SHP77 treated with DMSO at 0.1 percent for 48 hours (cell line): ENCODE results near the gene UMODL1.

ENCODE experiments used
- DNase-seq: peaks from one replicate; lab custom pipeline; 2025; lab: John Stamatoyannopoulos, UW

Gene UMODL1

GRCh38 chr21:42038826-42039425 lies 32.2 kb upstream of the UMODL1 start:
- no peak for DNase-seq

GRCh38 chr21:42039470-42039901 lies 31.6 kb upstream of the UMODL1 start:
- DNase-seq = no peak

- no peak for DNase-seq
Observed at GRCh38 chr21:42039911-42040351, 31.2 kb upstream of the UMODL1 start.

- DNase-seq = peak; percentile 27
Observed at GRCh38 chr21:42040411-42041180, 30.5 kb upstream of the UMODL1 start.

- no peak for DNase-seq
Observed at GRCh38 chr21:42041246-42041645, 29.9 kb upstream of the UMODL1 start.

- no peak for DNase-seq
Observed at GRCh38 chr21:42041711-42042110, 29.4 kb upstream of the UMODL1 start.

- DNase-seq = no peak
Observed at GRCh38 chr21:42042651-42043050, 28.5 kb upstream of the UMODL1 start.

GRCh38 chr21:42043201-42043895 lies 27.8 kb upstream of the UMODL1 start:
- no peak for DNase-seq

GRCh38 chr21:42043961-42044360 lies 27.2 kb upstream of the UMODL1 start:
- no peak for DNase-seq

GRCh38 chr21:42044871-42045495 lies 26.1 kb upstream of the UMODL1 start:
- no peak for DNase-seq

GRCh38 chr21:42047821-42048613 lies 23.1 kb upstream of the UMODL1 start:
- DNase-seq = peak; percentile 23

GRCh38 chr21:42048870-42049577 lies 22.1 kb upstream of the UMODL1 start:
- no peak for DNase-seq

- DNase-seq = no peak
Observed at GRCh38 chr21:42049578-42050430, 21.3 kb upstream of the UMODL1 start.

- DNase-seq = no peak
Observed at GRCh38 chr21:42051788-42052187, 19.3 kb upstream of the UMODL1 start.

GRCh38 chr21:42055425-42055824 lies 15.7 kb upstream of the UMODL1 start:
- no peak for DNase-seq

- DNase-seq = no peak
Observed at GRCh38 chr21:42056468-42056867, 14.6 kb upstream of the UMODL1 start.

- DNase-seq = no peak
Observed at GRCh38 chr21:42056996-42057689, 14.0 kb upstream of the UMODL1 start.

- DNase-seq = no peak
Observed at GRCh38 chr21:42057851-42058437, 13.2 kb upstream of the UMODL1 start.

- DNase-seq = no peak
Observed at GRCh38 chr21:42058631-42059111, 12.4 kb upstream of the UMODL1 start.
